Neural progenitor cell (in vitro differentiated cells): ENCODE measurements around the gene DCUN1D4.

Experiments
- EZH2 ChIP-seq: fragments of 200-600 bp; sonication (generic); IDR thresholded peaks from 2 replicates; pipeline ENCODE4 v1.6.1; 2017; ENCODE audit warnings: antibody characterized with exemption, mild to moderate bottlenecking, moderate library complexity
- EZH2phosphoT487 ChIP-seq: fragments of 200-600 bp; sonication (generic); IDR thresholded peaks from 2 replicates; pipeline ENCODE4 v1.6.1; 2017; ENCODE audit warnings: antibody characterized with exemption
- TF ChIP-seq, protein P1 (sequence below): fragments of 200-600 bp; sonication (generic); IDR thresholded peaks from 2 replicates; pipeline ENCODE4 v1.5.1; 2017; ENCODE audit warnings: antibody characterized with exemption, mild to moderate bottlenecking

DNA sequence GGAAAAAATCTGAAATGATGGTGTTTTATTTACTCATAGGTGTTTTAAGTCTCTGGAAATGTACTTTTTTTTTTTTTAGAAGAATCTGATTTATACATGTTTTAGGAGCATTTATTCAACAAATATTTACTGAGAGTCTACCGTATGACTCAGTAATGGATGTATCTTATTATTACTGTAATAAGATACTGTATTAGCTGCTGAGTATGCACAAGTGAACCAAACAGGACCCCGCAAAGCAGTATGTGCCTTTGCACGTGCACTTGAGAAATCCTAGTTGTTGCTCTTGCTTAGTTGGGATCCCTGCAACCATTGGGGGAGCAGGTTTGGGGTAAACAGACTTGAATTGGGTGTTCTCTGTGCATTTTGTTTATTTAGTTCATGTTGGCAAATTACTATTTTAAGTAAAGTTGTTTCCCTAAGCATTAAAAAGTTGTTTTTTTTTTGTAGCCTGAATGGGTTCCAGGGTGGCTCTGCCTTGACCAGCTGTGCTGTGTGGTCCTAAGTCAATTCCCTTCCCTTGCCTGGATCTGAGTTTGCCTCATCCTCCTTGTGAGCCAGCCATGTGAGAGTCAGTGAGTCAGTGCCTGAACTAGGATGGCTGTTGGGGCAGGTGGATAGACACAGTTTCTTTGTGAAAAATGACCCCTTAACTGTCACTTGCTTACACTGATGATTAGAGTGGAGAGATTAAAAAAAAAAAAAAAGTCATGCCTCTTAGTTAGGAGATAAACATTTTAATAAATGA is 27.7 kb downstream of the DCUN1D4 start:
- TF ChIP-seq, protein P1, sequence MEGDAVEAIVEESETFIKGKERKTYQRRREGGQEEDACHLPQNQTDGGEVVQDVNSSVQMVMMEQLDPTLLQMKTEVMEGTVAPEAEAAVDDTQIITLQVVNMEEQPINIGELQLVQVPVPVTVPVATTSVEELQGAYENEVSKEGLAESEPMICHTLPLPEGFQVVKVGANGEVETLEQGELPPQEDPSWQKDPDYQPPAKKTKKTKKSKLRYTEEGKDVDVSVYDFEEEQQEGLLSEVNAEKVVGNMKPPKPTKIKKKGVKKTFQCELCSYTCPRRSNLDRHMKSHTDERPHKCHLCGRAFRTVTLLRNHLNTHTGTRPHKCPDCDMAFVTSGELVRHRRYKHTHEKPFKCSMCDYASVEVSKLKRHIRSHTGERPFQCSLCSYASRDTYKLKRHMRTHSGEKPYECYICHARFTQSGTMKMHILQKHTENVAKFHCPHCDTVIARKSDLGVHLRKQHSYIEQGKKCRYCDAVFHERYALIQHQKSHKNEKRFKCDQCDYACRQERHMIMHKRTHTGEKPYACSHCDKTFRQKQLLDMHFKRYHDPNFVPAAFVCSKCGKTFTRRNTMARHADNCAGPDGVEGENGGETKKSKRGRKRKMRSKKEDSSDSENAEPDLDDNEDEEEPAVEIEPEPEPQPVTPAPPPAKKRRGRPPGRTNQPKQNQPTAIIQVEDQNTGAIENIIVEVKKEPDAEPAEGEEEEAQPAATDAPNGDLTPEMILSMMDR: no peak
- TF ChIP-seq EZH2phosphoT487 (no peak), EZH2 (no peak)
